Stimulated activated CD4-positive, alpha-beta T cell treated with anti-CD3 and anti-CD28 coated beads, Interleukin-12 subunit alpha, Interleukin-12 subunit beta, amount 100 ng/mL, for 4 hours (primary cell): ENCODE results near the gene ETS2.

Experiments used
- DNase-seq: peaks from one replicate; pipeline ENCODE4 v3.0.0-alpha.2; 2020

ETS2 gene

GRCh38 chr21:38780879-38781278 is 24.9 kb upstream of the ETS2 start:
- no peak for DNase-seq

GRCh38 chr21:38784458-38785266 is 21.1 kb upstream of the ETS2 start:
- DNase-seq: no peak

GRCh38 chr21:38785483-38785882 is 20.2 kb upstream of the ETS2 start:
- no peak for DNase-seq

- DNase-seq: no peak
These were observed 18.7 kb upstream of the ETS2 start for GRCh38 chr21:38787016-38787415.

- DNase-seq: no peak
These were observed 18.1 kb upstream of the ETS2 start for GRCh38 chr21:38787461-38788274.

GRCh38 chr21:38788275-38788905 is 17.3 kb upstream of the ETS2 start:
- DNase-seq: no peak

GRCh38 chr21:38789275-38789674 is 16.5 kb upstream of the ETS2 start:
- no peak for DNase-seq

GRCh38 chr21:38790059-38790458 is 15.7 kb upstream of the ETS2 start:
- no peak for DNase-seq

- DNase-seq: no peak
These were observed 14.8 kb upstream of the ETS2 start for GRCh38 chr21:38790961-38791360.

- DNase-seq: no peak
These were observed 12.9 kb upstream of the ETS2 start for GRCh38 chr21:38792676-38793459.

GRCh38 chr21:38793926-38794713 is 11.6 kb upstream of the ETS2 start:
- DNase-seq: no peak

GRCh38 chr21:38794978-38795377 is 10.8 kb upstream of the ETS2 start:
- no peak for DNase-seq

- DNase-seq: no peak
These were observed 10.3 kb upstream of the ETS2 start for GRCh38 chr21:38795475-38795874.

GRCh38 chr21:38796424-38796823 is 9.3 kb upstream of the ETS2 start:
- DNase-seq: no peak

- no peak for DNase-seq
These were observed 8.3 kb upstream of the ETS2 start for GRCh38 chr21:38797470-38797869.

- no peak for DNase-seq
These were observed 7.6 kb upstream of the ETS2 start for GRCh38 chr21:38798081-38798480.

- no peak for DNase-seq
These were observed 7.2 kb upstream of the ETS2 start for GRCh38 chr21:38798481-38798882.

- no peak for DNase-seq
These were observed 5.5 kb upstream of the ETS2 start for GRCh38 chr21:38800046-38800758.

- DNase-seq: no peak
These were observed 4.6 kb upstream of the ETS2 start for GRCh38 chr21:38800924-38801744.
